T47D (cell line): Measurements from ENCODE around the gene TSC22D2.
A peak's percentile ranks its signal among the peaks of the same experiment; 100 is the strongest.

Source experiments
- DNase-seq, 2 experiments: peaks; one replicate each; pipeline versions ENCODE4 v3.0.0 to v3.0.0-alpha.2; 2011 to 2012; ENCODE audit warnings: low read depth in 1 of 2, low spot score in 1 of 2
- JUND ChIP-seq: IDR thresholded peaks from 2 replicates; pipeline ENCODE4 v1.6.1; 2012; ENCODE audit warnings: low read depth
- in situ Hi-C: cut with HindIII; loops from 2 replicates; pipeline ENCODE4 v1.10.0; 2016; ENCODE audit warnings: low sequenced_read_pairs, low pct_unique_long_range_greater_than_20kb

Gene TSC22D2

GRCh38 chr3:150410311-150411105 lies 2.4 kb downstream of the TSC22D2 start:
- in situ Hi-C loops: no loop called here
- peak; percentile 48 to 51 for DNase-seq
- TF ChIP-seq JUND: no peak

- DNase-seq: no peak
- in situ Hi-C loops: no loop called here
- no peak for TF ChIP-seq JUND
These were observed 3.0 kb downstream of the TSC22D2 start for GRCh38 chr3:150411106-150411460.

- DNase-seq: no peak
- in situ Hi-C loops: no loop called here
- no peak for TF ChIP-seq JUND
These were observed 3.4 kb downstream of the TSC22D2 start for GRCh38 chr3:150411546-150411945.

GRCh38 chr3:150411976-150412375 lies 3.9 kb downstream of the TSC22D2 start:
- peak in 1 of 2 experiments; percentile 42 for DNase-seq
- TF ChIP-seq JUND: no peak
- in situ Hi-C loops: no loop called here

GRCh38 chr3:150412561-150413231 lies 4.6 kb downstream of the TSC22D2 start:
- in situ Hi-C loops: no loop called here
- peak; percentile 37 to 53 for DNase-seq
- no peak for TF ChIP-seq JUND

GRCh38 chr3:150414258-150414657 lies 6.2 kb downstream of the TSC22D2 start:
- in situ Hi-C loops: no loop called here
- no peak for TF ChIP-seq JUND
- DNase-seq: no peak

GRCh38 chr3:150414959-150415358 lies 6.9 kb downstream of the TSC22D2 start:
- in situ Hi-C loops: no loop called here
- TF ChIP-seq JUND: no peak
- no peak for DNase-seq

- TF ChIP-seq JUND: no peak
- DNase-seq: no peak
- in situ Hi-C loops: no loop called here
These were observed 11.2 kb downstream of the TSC22D2 start for GRCh38 chr3:150419076-150419868.

GRCh38 chr3:150419959-150420358 lies 11.9 kb downstream of the TSC22D2 start:
- TF ChIP-seq JUND: no peak
- no peak for DNase-seq
- in situ Hi-C loops: no loop called here

- no peak for DNase-seq
- in situ Hi-C loops: no loop called here
- no peak for TF ChIP-seq JUND
These were observed 13.2 kb downstream of the TSC22D2 start for GRCh38 chr3:150421256-150421655.

GRCh38 chr3:150421799-150422548 lies 13.9 kb downstream of the TSC22D2 start:
- no peak for TF ChIP-seq JUND
- DNase-seq: peak in 1 of 2 experiments; percentile 18
- in situ Hi-C loops: no loop called here

GRCh38 chr3:150422907-150423306 lies 14.8 kb downstream of the TSC22D2 start:
- no peak for TF ChIP-seq JUND
- no peak for DNase-seq
- in situ Hi-C loops: no loop called here
